K562 (cell line): Measurements from ENCODE around the gene ARAP1. TPM values are rescaled to one million over a fixed set of nuclear protein-coding genes. Genes with fewer than 3 reads are reported as not detected.
A peak's percentile ranks its signal among the peaks of the same experiment; 100 is the strongest.

ENCODE experiments used
- CTBP1 ChIP-seq: fragments of 450-650 bp; IDR thresholded peaks from 2 replicates; pipeline ENCODE4 v1.6.1; 2016; ENCODE audit warnings: borderline replicate concordance
- HES1 ChIP-seq: fragments of 450-650 bp; IDR thresholded peaks from 2 replicates; pipeline ENCODE4 v1.6.1; 2016; ENCODE audit warnings: low read depth, mild to moderate bottlenecking, moderate library complexity
- HOMEZ ChIP-seq: fragments of 250-450 bp; sonication (Bioruptor Pico); IDR thresholded peaks from 2 replicates; pipeline ENCODE4 v1.4.0; 2020; ENCODE audit warnings: mild to moderate bottlenecking, moderate library complexity
- PKNOX1 ChIP-seq: fragments of 450-650 bp; IDR thresholded peaks from 2 replicates; pipeline ENCODE4 v1.6.1; 2016
- POLR2G ChIP-seq: fragments of 200-400 bp; formaldehyde crosslinking; IDR thresholded peaks from 2 replicates; pipeline ENCODE4 v1.6.1; 2017; ENCODE audit warnings: low read depth, mild to moderate bottlenecking, antibody characterized with exemption, low read length, moderate library complexity
- RCOR1 ChIP-seq, 2 experiments: IDR thresholded peaks; 2 replicates each; pipeline ENCODE4 v1.6.1; 2012; ENCODE audit warnings: low read depth in 2 of 2, low read length in 2 of 2, borderline replicate concordance in 1 of 2, improper control_type of control experiment in 1 of 2
- SMAD1 ChIP-seq: fragments of 150-350 bp; IDR thresholded peaks from 2 replicates; pipeline ENCODE4 v1.6.1; 2014; ENCODE audit warnings: low read length, low read depth; ENCODE audit not compliant: partially characterized antibody
- VEZF1 ChIP-seq: fragments of 200-800 bp; sonication (Bioruptor generic); IDR thresholded peaks from 2 replicates; pipeline ENCODE4 v1.6.1; 2017; ENCODE audit warnings: missing genetic modification characterization, missing compliant biosample characterization
- ZNF407 ChIP-seq: fragments of 450-650 bp; IDR thresholded peaks from 2 replicates; pipeline ENCODE4 v1.6.1; 2016; ENCODE audit warnings: low read depth
- ZNF740 ChIP-seq, 3 experiments: fragments of 200-800 bp in 1 of 3; sonication (Bioruptor generic) in 1 of 3; sonication (generic) in 1 of 3; formaldehyde crosslinking in 1 of 3; IDR thresholded peaks; 2 replicates each; pipeline versions ENCODE4 v1.6.1 to v1.8.0; 2016 to 2022; ENCODE audit warnings: mild to moderate bottlenecking in 2 of 3, missing compliant biosample characterization in 2 of 3, missing genetic modification characterization in 2 of 3, missing genetic modification reagents in 1 of 3
- polyA plus RNA-seq, 8 experiments: library from polyadenylated mRNA; depleted of rRNA in 4 of 8; stranded (reverse) in 5 of 8; unstranded in 3 of 8; fragments of >200 nt; fragmentation: Nextera tagmentation in 2 of 8; fragmentation: Illumina TruSeq in 1 of 8; extraction: Ambion mirVana in 2 of 8; extraction: Trizol in 1 of 8; gene quantifications; 2 replicates each; pipeline versions ENCODE4 v1.2.1 to v1.2.3, GENCODE V29; 2011 to 2014; ENCODE audit warnings: inconsistent platforms in 1 of 8, missing spikeins in 1 of 8
- total RNA-seq, 7 experiments: library from RNA; depleted of rRNA in 6 of 7; stranded (reverse); fragments of >200 nt in 6 of 7; fragmentation: Illumina TruSeq in 2 of 7; extraction: Trizol in 2 of 7; gene quantifications; 2 replicates each; pipeline versions ENCODE4 v1.2.1 to v1.2.3, GENCODE V29; 2011 to 2021; ENCODE audit warnings: low replicate concordance in 1 of 7

ARAP1 gene
- total and polyA plus RNA-seq, 9 of the 15 experiments (the other 6 are each of a cell fraction or from before 2014, with no cell fraction given): 0.23 to 67.0 (median 24.6) TPM

GRCh38 chr11:72676861-72677341, 75.3 kb downstream of the ARAP1 start (continued):
- no peak for TF ChIP-seq ZNF407
- TF ChIP-seq PKNOX1: no peak
- TF ChIP-seq HOMEZ (CRISPR knock-in tag): no peak
- no peak for TF ChIP-seq CTBP1
- 0 out of 2 replicates have a peak, but pooled peaks have one; percentile 7 for TF ChIP-seq POLR2G
- TF ChIP-seq VEZF1: peak; percentile 70
- TF ChIP-seq RCOR1 (IDR thresholded peaks at IDR 0.05; ENCODE audit: borderline replicate concordance in 1 of 2, low read depth in 2 of 2, low read length in 2 of 2): 0 out of 4 replicates have a peak, but pooled peaks of 1 of the 2 experiments have one; percentile 30
- no peak for TF ChIP-seq ZNF740 (CRISPR knock-in tag; IDR thresholded peaks at IDR 0.05)
- no peak for TF ChIP-seq ZNF740 (tag; IDR thresholded peaks at IDR 0.05)
- TF ChIP-seq HES1: no peak
- no peak for TF ChIP-seq SMAD1
- TF ChIP-seq, all 486 proteins: peak for 16
